ENCODE results near the gene CELF1. TPM values are rescaled to one million over a fixed set of nuclear protein-coding genes. Genes with fewer than 3 reads are reported as not detected.

The CELF1 gene
- total and polyA plus RNA-seq, 9 of the 15 experiments (the other 6 are each of a cell fraction or from before 2014, with no cell fraction given): 11.3 to 142 (median 77.4) TPM

DNA sequence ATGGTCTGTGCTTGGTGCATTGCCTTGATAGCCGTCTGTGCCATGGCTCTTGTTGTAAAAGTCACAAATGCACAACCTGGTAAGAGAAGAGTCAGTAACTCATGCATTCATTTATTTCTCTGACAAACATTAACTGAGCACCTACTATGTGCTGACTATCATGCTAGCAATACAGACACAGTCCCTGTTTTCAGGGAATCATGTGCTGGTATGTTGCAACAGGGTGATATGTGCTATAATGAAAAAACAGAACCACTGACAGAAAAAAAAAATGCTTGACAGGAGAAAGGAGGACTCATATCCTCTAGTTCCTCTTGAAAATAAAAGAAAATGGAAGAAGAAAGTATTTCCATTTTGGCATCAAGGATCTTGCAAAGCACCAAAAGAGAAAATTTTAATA, 69.5 kb downstream of the CELF1 start:
- no peak for DNase-seq (ENCODE audit: extremely low read depth in 1 of 4, low spot score in 3 of 4)
- ChIA-PET POLR2A (no interaction called here), CTCF (ENCODE audit: low intra/inter-chr PET ratio) (no interaction called here)
- no peak overlapping the region for H3K4me2 ChIP-seq (ENCODE audit: insufficient read depth, low read length)
- H3K9me1 ChIP-seq (ENCODE audit: control insufficient read depth, insufficient read depth, low read length): no peaks in the 10 kb centered on the region
- no peaks in the 10 kb centered on the region for H4K20me1 ChIP-seq (replicated peaks; ENCODE audit: control insufficient read depth, insufficient read depth, low read length)
- H3K27ac ChIP-seq (ENCODE audit: extremely low read depth, low read depth, low read length): no peak overlapping the region
- no peaks in the 10 kb centered on the region for H3K9me3 ChIP-seq (replicated peaks; ENCODE audit: control insufficient read depth, insufficient read depth, low read depth, low read length)
- no peak overlapping the region for H3K9ac ChIP-seq (ENCODE audit: insufficient read depth in 1 of 2, low read depth in 2 of 2, low read length in 2 of 2)
- H3K4me3 ChIP-seq: no peak overlapping the region
- no peak for FAIRE-seq
- H3K36me3 ChIP-seq (ENCODE audit: control insufficient read depth, insufficient read depth, low read length): peaks cover 89% of the 10 kb centered on the region
- no peak overlapping the region for H2AFZ ChIP-seq (ENCODE audit: low read depth, low read length)
- intact Hi-C loops (cut with micrococcal nuclease): loop anchor here (10.0 kb wide), 1 partner anchor 131 kb away; no protein-coding TSS in a partner anchor
- WGBS (ENCODE audit: insufficient coverage, low coverage, missing lambda C conversion rate): 94% methylated on average over 1 of the region's 1 CpG
- ATAC-seq: no peak
- H3K79me2 ChIP-seq (ENCODE audit: control insufficient read depth, insufficient read depth, low read length): peaks cover 11% of the 10 kb centered on the region; the same call in 2 of the 3 replicates
- in situ Hi-C loops (cut with MboI): no loop called here
- TF ChIP-seq ZSCAN29 (IDR thresholded peaks at IDR 0.05): no peak
- peak; percentile 90 for TF ChIP-seq ZKSCAN1 (IDR thresholded peaks at IDR 0.05; ENCODE audit: low read depth, low read length)
- H3K4me1 ChIP-seq (replicated peaks in 1 of 2; ENCODE audit: control insufficient read depth in 2 of 2, insufficient read depth in 2 of 2, low read length in 2 of 2): peaks cover 0 to 4% of the 10 kb centered on the region in 2 experiments; a peak in 2 of 5 replicates
- no TSS peak for BruUV-seq (replicated peaks)
- no peaks in the 10 kb centered on the region for H3K27me3 ChIP-seq (ENCODE audit: control insufficient read depth in 2 of 2, insufficient read depth in 2 of 2, low read length in 2 of 2)

GRCh38 chr11:47480762-47481161, 72.2 kb downstream of the CELF1 start:
- Histone ChIP-seq H3K9me3 (replicated peaks; ENCODE audit: control insufficient read depth, insufficient read depth, low read depth, low read length) (no peaks in the 10 kb centered on the region), H4K20me1 (replicated peaks; ENCODE audit: control insufficient read depth, insufficient read depth, low read length) (no peaks in the 10 kb centered on the region), H3K36me3 (ENCODE audit: control insufficient read depth, insufficient read depth, low read length) (peaks cover 90% of the 10 kb centered on the region), H3K79me2 (ENCODE audit: control insufficient read depth, insufficient read depth, low read length) (no peaks in the 10 kb centered on the region; the same call in 2 of the 3 replicates), H3K27me3 (ENCODE audit: control insufficient read depth in 2 of 2, insufficient read depth in 2 of 2, low read length in 2 of 2) (no peaks in the 10 kb centered on the region), H3K9me1 (ENCODE audit: control insufficient read depth, insufficient read depth, low read length) (no peaks in the 10 kb centered on the region), H3K4me3 (no peak overlapping the region), H3K4me1 (replicated peaks in 1 of 2; ENCODE audit: control insufficient read depth in 2 of 2, insufficient read depth in 2 of 2, low read length in 2 of 2) (peaks cover 0 to 11% of the 10 kb centered on the region in 2 experiments; a peak in 2 of 5 replicates), H3K4me2 (ENCODE audit: insufficient read depth, low read length) (no peak overlapping the region), H3K27ac (ENCODE audit: extremely low read depth, low read depth, low read length) (no peak overlapping the region), H3K9ac (ENCODE audit: insufficient read depth in 1 of 2, low read depth in 2 of 2, low read length in 2 of 2) (no peak overlapping the region), H2AFZ (ENCODE audit: low read depth, low read length) (no peak overlapping the region)
- TF ChIP-seq TAL1 (IDR thresholded peaks at IDR 0.05) (no peak), CEBPG (CRISPR knock-in tag; IDR thresholded peaks at IDR 0.05) (no peak), CEBPG (tag; conservative IDR thresholded peaks at IDR 0.05 in 1 of 2, IDR thresholded peaks at IDR 0.05 in 1 of 2) (no peak), OTX1 (CRISPR knock-in tag; IDR thresholded peaks at IDR 0.05) (no peak), ZNF507 (tag; conservative IDR thresholded peaks at IDR 0.05) (no peak), ZNF212 (CRISPR knock-in tag; IDR thresholded peaks at IDR 0.05) (no peak), ZNF347 (CRISPR knock-in tag; IDR thresholded peaks at IDR 0.05; ENCODE audit: low read depth) (no peak), TBL1XR1 (IDR thresholded peaks at IDR 0.05; ENCODE audit: low read length in 2 of 2) (no peak), POLR2A (conservative IDR thresholded peaks at IDR 0.05) (no peak), KDM1A (IDR thresholded peaks at IDR 0.05) (no peak), ELF4 (CRISPR knock-in tag; IDR thresholded peaks at IDR 0.05) (no peak)
- TF ChIP-seq, protein P1, sequence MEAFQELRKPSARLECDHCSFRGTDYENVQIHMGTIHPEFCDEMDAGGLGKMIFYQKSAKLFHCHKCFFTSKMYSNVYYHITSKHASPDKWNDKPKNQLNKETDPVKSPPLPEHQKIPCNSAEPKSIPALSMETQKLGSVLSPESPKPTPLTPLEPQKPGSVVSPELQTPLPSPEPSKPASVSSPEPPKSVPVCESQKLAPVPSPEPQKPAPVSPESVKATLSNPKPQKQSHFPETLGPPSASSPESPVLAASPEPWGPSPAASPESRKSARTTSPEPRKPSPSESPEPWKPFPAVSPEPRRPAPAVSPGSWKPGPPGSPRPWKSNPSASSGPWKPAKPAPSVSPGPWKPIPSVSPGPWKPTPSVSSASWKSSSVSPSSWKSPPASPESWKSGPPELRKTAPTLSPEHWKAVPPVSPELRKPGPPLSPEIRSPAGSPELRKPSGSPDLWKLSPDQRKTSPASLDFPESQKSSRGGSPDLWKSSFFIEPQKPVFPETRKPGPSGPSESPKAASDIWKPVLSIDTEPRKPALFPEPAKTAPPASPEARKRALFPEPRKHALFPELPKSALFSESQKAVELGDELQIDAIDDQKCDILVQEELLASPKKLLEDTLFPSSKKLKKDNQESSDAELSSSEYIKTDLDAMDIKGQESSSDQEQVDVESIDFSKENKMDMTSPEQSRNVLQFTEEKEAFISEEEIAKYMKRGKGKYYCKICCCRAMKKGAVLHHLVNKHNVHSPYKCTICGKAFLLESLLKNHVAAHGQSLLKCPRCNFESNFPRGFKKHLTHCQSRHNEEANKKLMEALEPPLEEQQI (IDR thresholded peaks at IDR 0.05): no peak
- TF ChIP-seq, protein P2, sequence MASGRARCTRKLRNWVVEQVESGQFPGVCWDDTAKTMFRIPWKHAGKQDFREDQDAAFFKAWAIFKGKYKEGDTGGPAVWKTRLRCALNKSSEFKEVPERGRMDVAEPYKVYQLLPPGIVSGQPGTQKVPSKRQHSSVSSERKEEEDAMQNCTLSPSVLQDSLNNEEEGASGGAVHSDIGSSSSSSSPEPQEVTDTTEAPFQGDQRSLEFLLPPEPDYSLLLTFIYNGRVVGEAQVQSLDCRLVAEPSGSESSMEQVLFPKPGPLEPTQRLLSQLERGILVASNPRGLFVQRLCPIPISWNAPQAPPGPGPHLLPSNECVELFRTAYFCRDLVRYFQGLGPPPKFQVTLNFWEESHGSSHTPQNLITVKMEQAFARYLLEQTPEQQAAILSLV (tag; IDR thresholded peaks at IDR 0.05): no peak
- POLR2A ChIA-PET: interaction anchor here (0.6 to 0.9 kb wide), 2 partner anchors 18 to 30 kb away, joined by 3 read pairs; no protein-coding TSS in a partner anchor
- no peak for DNase-seq (ENCODE audit: extremely low read depth in 1 of 4, low spot score in 3 of 4)
- in situ Hi-C loops (cut with MboI) (no loop called here), intact Hi-C loops (cut with micrococcal nuclease) (loop anchor here (10.0 kb wide), 1 partner anchor 134 kb away; no protein-coding TSS in a partner anchor)
- BruUV-seq (replicated peaks): no TSS peak
- WGBS (ENCODE audit: insufficient coverage, low coverage, missing lambda C conversion rate): 96% methylated on average over 5 of the region's 6 CpGs
- CTCF ChIA-PET (ENCODE audit: low intra/inter-chr PET ratio): no interaction called here
- no peak for FAIRE-seq
- ATAC-seq: no peak
